ENCODE data around the gene KCNIP4.

DNA sequence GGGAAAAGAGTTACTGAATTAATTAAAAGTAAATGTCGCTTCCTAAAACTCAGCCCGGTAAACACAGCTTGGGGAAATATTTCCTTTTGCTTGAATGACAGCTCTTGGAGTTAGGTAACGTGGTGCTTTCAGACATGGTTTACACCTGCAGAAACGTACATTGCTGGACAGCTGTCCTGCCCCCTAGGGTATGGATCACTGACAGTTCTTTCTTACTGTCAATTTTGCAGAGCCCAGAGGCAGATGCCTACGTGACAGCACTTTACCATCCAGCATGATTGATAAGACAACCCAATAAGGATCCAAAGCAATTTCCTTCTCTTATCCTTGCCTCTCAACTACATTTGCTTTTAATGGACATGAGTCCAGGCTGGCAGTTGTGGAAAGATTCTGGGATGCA lies 913.8 kb downstream of the KCNIP4 start:
- TF ChIP-seq EZH2 (IDR thresholded peaks at IDR 0.05; ENCODE audit: insufficient read depth, poor library complexity, severe bottlenecking) (no peak), EZH2phosphoT487 (IDR thresholded peaks at IDR 0.05; ENCODE audit: insufficient read depth, low read depth) (no peak)

All from GM23248 (cell line).